PC-3 (cell line): ENCODE results near the gene COL27A1. TPM values are rescaled to one million over a fixed set of nuclear protein-coding genes. Genes with fewer than 3 reads are reported as not detected.

Source experiments
- ATAC-seq: fragments of 200-7000 bp; cut with Tn5 transposase; 2 replicates; pipeline ENCODE4 v1.9.1; 2020; ENCODE audit warnings: mild to moderate bottlenecking, moderate library complexity
- BruUV-seq: library from RNA; stranded (reverse); fragments of 400-500 nt; replicated peaks from 2 replicates; lab custom pipeline; 2021; lab: Mats Ljungman, UMichigan
- CTCF ChIA-PET: fragments of 300-600 bp; sonication (Branson Sonifier 250); formaldehyde crosslinking; loops from one replicate; lab custom pipeline; 2022; ENCODE audit warnings: antibody characterized with exemption; lab: Charles Lee
- POLR2A ChIA-PET: fragments of 300-600 bp; sonication (Branson Sonifier 250); formaldehyde crosslinking; loops from one replicate; lab custom pipeline; 2022; ENCODE audit warnings: antibody characterized with exemption; ENCODE audit not compliant: unreplicated experiment; lab: Charles Lee
- DNase-seq: peaks from one replicate; pipeline ENCODE4 v3.0.0-alpha.2; 2015
- H2AFZ ChIP-seq: fragments of 300-600 bp; sonication (generic); 2 replicates; pipeline ENCODE4 v1.6.0; 2016; ENCODE audit warnings: antibody characterized with exemption, low read length
- H3F3A ChIP-seq: fragments of 300-600 bp; sonication (generic); one replicate; pipeline ENCODE4 v1.6.0; 2017; ENCODE audit warnings: antibody characterized with exemption, low read length, control low read depth, mild to moderate bottlenecking; ENCODE audit not compliant: unreplicated experiment
- H3K27ac ChIP-seq: fragments of 300-600 bp; sonication (generic); 2 replicates; pipeline ENCODE4 v1.5.1; 2016; ENCODE audit warnings: mild to moderate bottlenecking, low read length
- H3K27me3 ChIP-seq: fragments of 300-600 bp; sonication (generic); 2 replicates; pipeline ENCODE4 v1.6.1; 2016; ENCODE audit warnings: low read length, mixed read lengths
- H3K36me3 ChIP-seq: fragments of 300-600 bp; sonication (generic); 2 replicates; pipeline ENCODE4 v1.6.1; 2016; ENCODE audit warnings: low read depth, mixed run types, low read length, mixed read lengths
- H3K4me1 ChIP-seq: fragments of 300-600 bp; sonication (generic); 2 replicates; pipeline ENCODE4 v1.5.1; 2016; ENCODE audit warnings: low read length; ENCODE audit not compliant: insufficient read depth
- H3K4me2 ChIP-seq: fragments of 300-600 bp; sonication (generic); 2 replicates; pipeline ENCODE4 v1.6.0; 2016; ENCODE audit warnings: low read length
- H3K4me3 ChIP-seq: fragments of 300-600 bp; sonication (generic); 2 replicates; pipeline ENCODE4 v1.5.1; 2016; ENCODE audit warnings: mild to moderate bottlenecking, low read length, mixed read lengths
- H3K79me2 ChIP-seq: fragments of 300-600 bp; sonication (generic); 2 replicates; pipeline ENCODE4 v1.6.1; 2017; ENCODE audit warnings: low read length, mixed read lengths
- H3K9ac ChIP-seq: fragments of 300-600 bp; sonication (generic); 2 replicates; pipeline ENCODE4 v1.6.0; 2016; ENCODE audit warnings: mild to moderate bottlenecking, low read length
- H3K9me2 ChIP-seq: fragments of 300-600 bp; sonication (generic); replicated peaks from 2 replicates; pipeline ENCODE4 v1.6.1; 2016; ENCODE audit warnings: mixed run types, low read length, mixed read lengths
- H3K9me3 ChIP-seq: fragments of 300-600 bp; sonication (generic); 2 replicates; pipeline ENCODE4 v1.6.1; 2016; ENCODE audit warnings: low read length, mixed read lengths
- H4K20me1 ChIP-seq: fragments of 300-600 bp; sonication (generic); 2 replicates; pipeline ENCODE4 v1.6.1; 2016; ENCODE audit warnings: low read length, mixed read lengths
- EZH2 ChIP-seq: fragments of 300-600 bp; sonication (generic); IDR thresholded peaks from one replicate; pipeline ENCODE4 v1.6.1; 2017; ENCODE audit warnings: antibody characterized with exemption, mild to moderate bottlenecking, low read length; ENCODE audit not compliant: unreplicated experiment
- EZH2phosphoT487 ChIP-seq: fragments of 300-600 bp; sonication (generic); IDR thresholded peaks from 2 replicates; pipeline ENCODE4 v1.6.1; 2018; ENCODE audit warnings: mild to moderate bottlenecking, antibody characterized with exemption, low read length, borderline replicate concordance
- intact Hi-C: fragments of 100-400 bp; cut with micrococcal nuclease; formaldehyde crosslinking; loops from 2 replicates; pipeline ENCODE4 v1.9.0; 2023
- total RNA-seq: library from RNA; depleted of rRNA; stranded (reverse); fragments of >200 nt; gene quantifications from 2 replicates; pipeline ENCODE4 v1.2.3, GENCODE V29; 2014
- TF ChIP-seq, protein P1 (sequence below): fragments of 300-600 bp; sonication (generic); conservative IDR thresholded peaks from 2 replicates; pipeline ENCODE4 v1.5.1; 2017; ENCODE audit warnings: antibody characterized with exemption, low read depth, mild to moderate bottlenecking, low read length

Gene COL27A1
- total RNA-seq, 1 experiment from 2014 or later = 4.3 TPM

DNA sequence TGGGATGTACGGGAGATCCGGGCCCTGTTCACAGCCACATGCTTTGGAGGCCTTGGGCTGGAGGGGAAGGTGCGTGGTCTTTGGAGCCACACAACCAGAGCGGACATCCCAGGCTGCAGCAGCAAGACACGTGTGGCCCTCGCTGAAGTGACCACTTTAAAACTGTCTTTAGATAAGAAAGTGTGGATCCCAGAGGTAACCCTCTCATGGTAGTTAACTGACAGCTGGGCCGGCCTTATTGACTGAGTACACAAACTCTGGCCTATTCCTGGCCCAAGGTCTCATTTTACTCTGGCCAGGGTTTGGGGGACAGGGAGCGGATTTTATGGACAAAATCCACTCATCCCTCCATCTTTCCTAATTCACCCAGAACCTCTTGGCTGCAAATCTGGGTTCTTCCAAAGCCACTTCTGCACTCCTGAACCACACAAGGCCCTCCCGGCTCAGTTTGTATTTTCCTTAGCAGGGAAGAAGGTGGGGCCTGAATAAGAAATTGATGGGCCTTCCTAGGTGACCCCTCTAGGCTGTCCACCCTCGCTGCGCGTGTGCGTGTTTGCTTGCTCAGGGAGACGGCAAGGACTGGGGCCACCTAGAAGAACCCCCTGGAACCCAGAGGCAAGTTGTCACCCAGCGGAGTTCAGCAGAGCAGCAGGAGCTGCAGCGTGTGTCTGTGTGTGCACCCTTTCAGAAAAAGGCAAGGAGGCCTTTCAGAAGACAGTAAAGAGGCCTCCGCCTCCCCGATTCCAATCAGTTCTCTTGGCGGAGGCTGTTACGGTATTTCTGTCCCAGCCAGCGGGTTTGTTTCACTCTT lies 94.3 kb downstream of the COL27A1 start:
- intact Hi-C loops = no loop called here
- ChIA-PET CTCF (no interaction called here), POLR2A (no interaction called here)
- H3F3A ChIP-seq = no peaks in the 10 kb centered on the region
- H3K79me2 ChIP-seq = no peaks in the 10 kb centered on the region
- BruUV-seq = no TSS peak
- H3K27ac ChIP-seq = no peak overlapping the region
- H3K4me2 ChIP-seq = no peak overlapping the region
- H3K4me1 ChIP-seq = no peaks in the 10 kb centered on the region
- H3K9me2 ChIP-seq = no peaks in the 10 kb centered on the region
- no peak overlapping the region for H3K9ac ChIP-seq
- no peak for ATAC-seq
- no peaks in the 10 kb centered on the region for H3K36me3 ChIP-seq
- H3K27me3 ChIP-seq = no peaks in the 10 kb centered on the region
- no peak for DNase-seq
- no peak overlapping the region for H3K4me3 ChIP-seq
- no peak overlapping the region for H2AFZ ChIP-seq
- no peaks in the 10 kb centered on the region for H3K9me3 ChIP-seq
- no peaks in the 10 kb centered on the region for H4K20me1 ChIP-seq
- TF ChIP-seq, protein P1, sequence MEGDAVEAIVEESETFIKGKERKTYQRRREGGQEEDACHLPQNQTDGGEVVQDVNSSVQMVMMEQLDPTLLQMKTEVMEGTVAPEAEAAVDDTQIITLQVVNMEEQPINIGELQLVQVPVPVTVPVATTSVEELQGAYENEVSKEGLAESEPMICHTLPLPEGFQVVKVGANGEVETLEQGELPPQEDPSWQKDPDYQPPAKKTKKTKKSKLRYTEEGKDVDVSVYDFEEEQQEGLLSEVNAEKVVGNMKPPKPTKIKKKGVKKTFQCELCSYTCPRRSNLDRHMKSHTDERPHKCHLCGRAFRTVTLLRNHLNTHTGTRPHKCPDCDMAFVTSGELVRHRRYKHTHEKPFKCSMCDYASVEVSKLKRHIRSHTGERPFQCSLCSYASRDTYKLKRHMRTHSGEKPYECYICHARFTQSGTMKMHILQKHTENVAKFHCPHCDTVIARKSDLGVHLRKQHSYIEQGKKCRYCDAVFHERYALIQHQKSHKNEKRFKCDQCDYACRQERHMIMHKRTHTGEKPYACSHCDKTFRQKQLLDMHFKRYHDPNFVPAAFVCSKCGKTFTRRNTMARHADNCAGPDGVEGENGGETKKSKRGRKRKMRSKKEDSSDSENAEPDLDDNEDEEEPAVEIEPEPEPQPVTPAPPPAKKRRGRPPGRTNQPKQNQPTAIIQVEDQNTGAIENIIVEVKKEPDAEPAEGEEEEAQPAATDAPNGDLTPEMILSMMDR = no peak
- TF ChIP-seq EZH2 = no peak
- TF ChIP-seq EZH2phosphoT487 = no peak

DNA sequence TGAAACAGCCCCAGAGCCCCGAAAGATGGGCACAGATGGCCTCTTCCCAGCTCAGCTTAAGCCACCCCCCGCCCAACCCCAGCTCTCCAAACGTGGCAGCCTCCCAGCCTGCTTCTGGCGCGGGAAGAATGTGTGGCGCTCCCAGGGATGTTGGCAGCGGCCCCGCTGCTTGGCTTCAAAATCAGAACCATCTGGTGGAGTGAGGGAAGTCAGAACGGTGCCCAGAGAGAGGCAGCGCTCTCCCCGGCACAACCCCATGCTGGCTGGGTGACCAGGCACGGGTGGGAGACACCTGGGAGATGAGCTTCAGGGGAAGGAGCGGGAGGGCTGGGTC lies 94.9 kb downstream of the COL27A1 start:
- POLR2A ChIA-PET = no interaction called here

More for the DNA sequence above, 94.9 kb downstream of the COL27A1 start:
- Histone ChIP-seq H4K20me1 (no peaks in the 10 kb centered on the region), H3K36me3 (no peaks in the 10 kb centered on the region), H3K9ac (no peak overlapping the region), H3K9me2 (no peaks in the 10 kb centered on the region), H3K79me2 (no peaks in the 10 kb centered on the region), H3K27me3 (no peaks in the 10 kb centered on the region), H3K4me3 (no peak overlapping the region), H3K27ac (no peak overlapping the region), H3F3A (no peaks in the 10 kb centered on the region), H3K9me3 (no peaks in the 10 kb centered on the region), H3K4me2 (no peak overlapping the region), H2AFZ (no peak overlapping the region), H3K4me1 (no peaks in the 10 kb centered on the region)
- DNase-seq (no peak), ATAC-seq (no peak)
- intact Hi-C loops = no loop called here
- CTCF ChIA-PET = no interaction called here
- BruUV-seq = no TSS peak
- no peak for TF ChIP-seq EZH2
- no peak for TF ChIP-seq EZH2phosphoT487
- TF ChIP-seq, protein P1 = no peak
